HG03159 (cell line): ENCODE measurements around the gene CADM3.

Source experiments
- ATAC-seq: cut with Tn5 transposase; IDR thresholded peaks from one replicate; pipeline ENCODE4 v1.9.1; 2021; ENCODE audit warnings: mild to moderate bottlenecking, moderate library complexity; ENCODE audit not compliant: unreplicated experiment

Gene CADM3

GRCh38 chr1:159204161-159205141 is 33.0 kb downstream of the CADM3 start, which contains the start of gene ACKR1:
TSS of gene ACKR1 (plus strand) at chr1:159204875. CDS start at chr1:159204960, 85 bp downstream.
- no peak for ATAC-seq

DNA sequence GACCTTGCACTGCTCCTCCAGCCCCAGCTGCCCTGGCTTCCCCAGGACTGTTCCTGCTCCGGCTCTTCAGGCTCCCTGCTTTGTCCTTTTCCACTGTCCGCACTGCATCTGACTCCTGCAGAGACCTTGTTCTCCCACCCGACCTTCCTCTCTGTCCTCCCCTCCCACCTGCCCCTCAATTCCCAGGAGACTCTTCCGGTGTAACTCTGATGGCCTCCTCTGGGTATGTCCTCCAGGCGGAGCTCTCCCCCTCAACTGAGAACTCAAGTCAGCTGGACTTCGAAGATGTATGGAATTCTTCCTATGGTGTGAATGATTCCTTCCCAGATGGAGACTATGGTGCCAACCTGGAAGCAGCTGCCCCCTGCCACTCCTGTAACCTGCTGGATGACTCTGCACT is 33.8 kb downstream of the CADM3 start:
- no peak for ATAC-seq

- no peak for ATAC-seq
These were observed 34.7 kb downstream of the CADM3 start for GRCh38 chr1:159206110-159206509.

GRCh38 chr1:159207080-159207479 is 35.7 kb downstream of the CADM3 start:
- ATAC-seq: no peak

DNA sequence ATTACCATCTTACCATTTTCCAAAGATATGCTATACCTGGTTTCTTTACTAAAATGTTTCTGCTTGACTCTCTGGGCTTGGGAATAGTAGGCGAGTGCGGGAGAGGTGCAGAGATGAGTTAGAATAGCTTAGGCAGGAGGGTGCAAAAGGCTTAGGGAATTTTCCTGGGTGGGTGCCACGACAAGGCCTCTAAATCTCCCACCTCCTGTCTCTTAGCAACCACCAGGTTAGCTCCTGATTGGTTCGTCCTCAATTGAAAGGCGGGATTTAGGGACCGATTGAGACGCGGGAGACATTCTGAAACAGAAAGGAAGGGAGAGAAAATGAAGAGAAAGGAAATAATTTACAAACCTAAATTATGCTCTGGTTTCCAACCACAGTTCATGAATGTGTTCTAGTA is 36.4 kb downstream of the CADM3 start:
- ATAC-seq: no peak

DNA sequence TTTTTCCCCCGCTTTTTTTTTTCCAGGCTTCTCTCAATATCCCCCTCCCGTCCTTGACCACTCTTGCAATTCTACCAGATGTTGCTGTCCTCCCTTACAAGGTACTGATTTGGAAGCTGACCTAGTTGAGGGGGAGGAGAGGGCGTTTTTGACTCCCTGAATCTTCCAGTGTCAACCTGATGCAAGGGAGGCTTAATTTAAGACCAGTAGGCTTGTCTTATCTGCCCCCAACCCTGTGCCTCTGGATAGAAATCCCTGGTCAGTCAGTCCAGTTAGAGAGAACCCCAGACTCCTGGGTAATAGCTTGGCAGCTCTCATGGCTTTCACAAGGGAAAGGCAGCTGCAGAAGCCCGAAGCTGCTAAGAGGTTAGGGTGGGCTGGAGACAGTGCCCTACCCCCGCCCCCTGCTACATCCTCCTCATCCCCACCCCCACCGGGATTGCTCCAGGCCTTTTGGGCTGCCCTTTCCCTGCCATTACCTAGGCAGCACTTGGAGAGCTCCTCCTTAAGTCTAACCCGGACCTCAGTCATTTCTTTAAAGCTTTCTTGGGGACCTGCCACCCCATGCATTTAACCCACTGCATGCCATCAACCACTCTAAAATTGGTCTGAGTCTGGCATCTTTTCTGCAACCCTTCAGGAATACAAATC is 36.9 kb downstream of the CADM3 start:
- ATAC-seq: no peak

DNA sequence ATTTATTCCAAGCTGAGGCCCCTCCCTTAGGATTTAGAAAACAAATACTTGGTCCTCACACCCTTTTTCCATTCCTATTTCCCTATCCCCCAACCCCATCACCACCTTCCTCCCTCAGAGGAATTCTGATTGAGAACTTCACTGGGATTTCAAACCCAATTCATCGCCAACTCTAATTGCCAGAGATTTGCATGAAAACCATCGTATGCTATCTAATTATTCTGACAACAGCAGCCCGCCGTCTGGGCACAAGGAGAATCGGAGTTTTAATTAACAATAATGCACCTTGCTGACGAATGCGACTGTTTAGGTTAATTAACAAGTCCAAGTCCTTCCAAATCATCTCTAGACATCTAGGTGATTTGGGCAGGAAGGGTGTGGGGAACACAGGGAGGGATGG is 37.6 kb downstream of the CADM3 start:
- no peak for ATAC-seq

DNA sequence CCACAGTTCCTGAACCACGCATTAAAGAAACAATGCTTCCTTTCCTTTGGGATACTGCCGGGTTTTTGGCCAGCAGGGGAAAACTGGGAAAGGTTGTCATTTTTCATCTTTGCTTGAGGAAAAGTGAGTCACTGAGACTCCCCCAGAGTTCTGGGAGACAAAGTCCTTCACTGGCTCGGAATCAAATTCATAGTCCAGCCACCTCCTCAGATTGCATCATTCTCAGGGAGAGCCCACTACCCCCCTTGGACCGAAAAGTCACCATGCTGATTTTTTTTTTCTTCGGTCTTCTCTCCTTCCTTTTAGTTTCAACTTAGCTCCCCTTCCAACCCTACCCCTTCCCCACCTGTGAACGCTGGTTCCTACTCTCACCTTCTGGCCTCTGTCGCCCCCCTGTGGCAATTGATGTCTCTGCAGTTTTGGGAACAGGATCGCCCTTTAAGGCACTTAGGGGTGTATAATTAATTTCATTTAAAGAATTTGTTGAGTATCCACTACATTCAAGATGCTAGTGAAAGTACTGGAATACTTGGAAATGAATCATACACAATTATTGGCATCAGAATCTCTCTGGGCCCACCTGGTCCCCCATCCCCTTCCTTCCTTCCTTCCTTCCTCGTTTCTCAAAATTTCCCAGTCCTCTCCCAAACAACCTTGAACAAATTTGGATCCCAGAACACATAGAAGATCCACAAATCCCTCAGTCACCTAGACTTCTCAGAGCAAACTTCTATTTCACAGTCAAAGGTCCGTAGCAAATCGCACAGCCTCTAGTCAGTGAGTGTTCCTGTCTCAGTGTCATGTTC is 40.1 kb downstream of the CADM3 start:
- no peak for ATAC-seq

- ATAC-seq: no peak
These were observed 41.2 kb downstream of the CADM3 start for GRCh38 chr1:159212596-159212995.

DNA sequence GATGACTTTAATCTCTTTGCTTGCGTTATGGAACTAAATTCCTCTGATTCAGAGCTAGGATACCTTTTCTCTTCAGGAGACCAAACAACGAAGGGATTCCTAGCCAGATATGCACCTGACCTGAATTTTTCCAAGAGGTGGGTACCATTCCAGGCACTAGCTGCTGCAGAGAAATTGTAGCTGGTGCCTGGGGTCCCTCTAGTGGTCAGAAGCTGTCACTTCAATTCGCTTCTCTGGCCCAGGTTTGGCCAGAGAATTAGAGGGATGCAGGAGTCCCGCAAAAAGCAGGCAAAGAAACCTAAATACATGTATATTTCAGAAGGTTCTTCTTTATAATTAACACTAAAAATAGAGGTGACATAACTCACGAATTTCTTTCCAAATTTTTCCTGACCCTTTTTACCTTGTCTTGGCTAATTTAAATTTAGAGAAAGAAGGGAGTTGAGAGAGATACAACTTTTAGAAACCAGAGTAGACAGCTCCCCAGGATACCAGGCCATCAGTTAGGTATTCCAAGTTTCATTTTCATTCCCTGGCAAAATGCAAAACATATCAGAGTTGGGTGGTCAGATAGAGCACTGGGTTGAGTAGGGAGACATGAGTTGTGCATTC is 42.8 kb downstream of the CADM3 start:
- peak; percentile 70 for ATAC-seq

GRCh38 chr1:159218649-159219636 is 47.5 kb downstream of the CADM3 start:
- no peak for ATAC-seq

DNA sequence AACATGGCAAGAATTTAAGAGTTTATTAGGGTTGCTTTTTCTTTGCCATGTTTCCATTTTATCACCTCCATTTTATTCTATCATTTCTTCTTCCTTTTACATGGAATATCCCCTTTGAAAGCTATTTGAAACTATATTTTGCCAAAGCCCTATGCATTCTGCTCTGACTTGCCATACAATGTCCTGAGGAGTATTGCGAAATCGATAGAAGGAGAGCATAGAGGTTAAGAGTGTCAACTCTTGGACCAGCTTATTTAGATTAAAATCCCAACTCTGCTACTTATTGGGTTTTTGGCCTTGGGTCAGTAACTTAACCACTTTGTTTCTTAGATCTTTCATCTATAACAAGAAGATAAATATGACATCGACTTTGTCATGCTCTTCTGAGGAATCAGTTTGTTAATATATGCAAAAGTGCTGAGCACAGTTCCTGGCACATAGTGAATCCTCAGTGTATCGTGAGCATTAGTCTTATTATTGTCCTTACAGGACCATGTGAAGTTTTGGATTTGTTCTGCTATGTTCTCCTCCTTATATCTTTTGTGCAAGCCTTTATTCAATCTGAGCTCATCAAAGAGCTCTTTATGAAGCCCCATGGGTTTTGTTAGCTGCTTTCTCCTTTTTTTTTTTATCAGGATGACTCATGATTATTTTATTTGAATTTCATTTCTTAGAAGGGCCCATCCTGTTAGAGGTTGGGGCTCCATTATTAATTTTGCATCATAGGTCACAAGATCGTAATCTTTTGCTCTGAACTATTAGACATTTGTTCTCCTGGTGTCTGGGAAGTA is 50.9 kb downstream of the CADM3 start:
- no peak for ATAC-seq

DNA sequence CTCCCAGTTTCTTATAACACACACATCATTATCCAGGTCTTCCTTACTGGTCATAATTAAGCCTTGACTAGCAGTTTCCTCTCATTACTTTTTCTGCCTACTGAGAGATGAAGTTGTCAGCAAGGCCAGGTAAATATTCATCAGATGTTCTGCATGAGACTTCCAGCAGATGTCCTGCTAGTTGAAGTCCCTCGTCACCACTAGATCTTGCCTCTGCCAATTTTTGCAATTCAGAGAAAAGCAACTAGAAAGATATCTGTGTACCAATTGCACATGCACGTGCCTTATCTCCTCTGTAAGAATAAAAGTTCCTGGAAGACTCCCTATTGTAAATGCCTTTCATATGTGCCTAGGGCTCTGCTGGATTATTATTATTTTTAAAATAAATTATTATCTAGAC is 51.6 kb downstream of the CADM3 start:
- no peak for ATAC-seq

GRCh38 chr1:159228554-159228953 is 57.1 kb downstream of the CADM3 start:
- no peak for ATAC-seq

GRCh38 chr1:159229260-159229885 is 58.0 kb downstream of the CADM3 start:
- no peak for ATAC-seq

GRCh38 chr1:159229896-159230295 is 58.5 kb downstream of the CADM3 start:
- ATAC-seq: no peak

- ATAC-seq: peak; percentile 74
These were observed 68.3 kb downstream of the CADM3 start for GRCh38 chr1:159239551-159240220.

DNA sequence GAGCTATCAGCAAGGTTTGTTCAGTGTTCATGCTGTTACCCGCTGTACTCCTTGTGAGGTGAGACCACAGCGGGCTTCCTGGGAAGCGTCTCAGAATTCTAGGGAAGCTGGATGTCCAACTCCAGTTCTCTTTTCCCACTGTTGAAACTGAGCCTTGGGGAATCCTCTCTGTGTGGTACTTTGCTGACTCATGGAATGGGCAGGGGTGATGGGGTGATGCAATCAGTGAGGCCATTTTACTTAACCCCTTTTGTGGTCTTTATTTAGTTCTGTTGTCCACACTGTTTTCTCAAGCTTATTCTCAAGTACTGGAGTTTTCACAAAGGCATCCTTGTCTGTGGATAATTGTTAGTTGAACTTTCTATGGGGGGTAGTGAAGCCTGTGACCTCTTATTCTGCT is 75.9 kb downstream of the CADM3 start:
- ATAC-seq: no peak
